HG03469 (cell line): ENCODE results near the gene SDHAF2.
"Not testable (repeated sequence)": the region's sequence is repeated elsewhere in the genome, so short reads cannot be mapped to it uniquely, and the experiment has no call there.

Experiments
- ATAC-seq: cut with Tn5 transposase; IDR thresholded peaks from one replicate; pipeline ENCODE4 v1.9.1; 2021; ENCODE audit warnings: mild to moderate bottlenecking, moderate library complexity, moderate number of reproducible peaks; ENCODE audit not compliant: unreplicated experiment

The SDHAF2 gene

GRCh38 chr11:61429691-61430582 is at the start of gene SDHAF2, which contains the start of gene CPSF7:
SDHAF2 (plus strand) TSS chr11:61430124; CDS start chr11:61430147, 23 bp downstream.
CPSF7 (minus strand) TSS chr11:61429975; CDS start chr11:61429235, 740 bp downstream.
- ATAC-seq = peak; percentile 78

GRCh38 chr11:61380884-61381283 is 49.0 kb upstream of the SDHAF2 start:
- no peak for ATAC-seq

- ATAC-seq = not testable (repeated sequence)
These were observed 46.1 kb upstream of the SDHAF2 start for GRCh38 chr11:61383859-61384258.

- no peak for ATAC-seq
These were observed 45.4 kb upstream of the SDHAF2 start for GRCh38 chr11:61384271-61385242.

GRCh38 chr11:61390161-61390560 is 39.8 kb upstream of the SDHAF2 start:
- ATAC-seq = no peak

GRCh38 chr11:61392981-61393595 is 36.8 kb upstream of the SDHAF2 start:
- no peak for ATAC-seq

- no peak for ATAC-seq
These were observed 28.8 kb upstream of the SDHAF2 start for GRCh38 chr11:61401173-61401572.

- ATAC-seq = no peak
These were observed 28.4 kb upstream of the SDHAF2 start for GRCh38 chr11:61401573-61401972.

GRCh38 chr11:61403658-61404057 is 26.3 kb upstream of the SDHAF2 start:
- ATAC-seq = no peak

- no peak for ATAC-seq
These were observed 25.8 kb upstream of the SDHAF2 start for GRCh38 chr11:61404103-61404502.

GRCh38 chr11:61404641-61405040 is 25.3 kb upstream of the SDHAF2 start:
- ATAC-seq = no peak

- no peak for ATAC-seq
These were observed 23.9 kb upstream of the SDHAF2 start for GRCh38 chr11:61406067-61406466.

- ATAC-seq = no peak
These were observed 22.8 kb upstream of the SDHAF2 start for GRCh38 chr11:61406991-61407728.

- no peak for ATAC-seq
These were observed 18.3 kb upstream of the SDHAF2 start for GRCh38 chr11:61411589-61411988.

- no peak for ATAC-seq
These were observed 16.4 kb upstream of the SDHAF2 start for GRCh38 chr11:61413496-61413895.

GRCh38 chr11:61414547-61414946 is 15.4 kb upstream of the SDHAF2 start:
- no peak for ATAC-seq

GRCh38 chr11:61415381-61415780 is 14.5 kb upstream of the SDHAF2 start:
- ATAC-seq = no peak

- ATAC-seq = no peak
These were observed 13.0 kb upstream of the SDHAF2 start for GRCh38 chr11:61416941-61417340.

GRCh38 chr11:61417670-61418069 is 12.3 kb upstream of the SDHAF2 start:
- no peak for ATAC-seq

- ATAC-seq = no peak
These were observed 11.8 kb upstream of the SDHAF2 start for GRCh38 chr11:61418136-61418535.
